ENCODE measurements around the gene ZNF705A.
"Not testable (repeated sequence)": the region's sequence is repeated elsewhere in the genome, so short reads cannot be mapped to it uniquely, and the experiment has no call there.

The ZNF705A gene

DNA sequence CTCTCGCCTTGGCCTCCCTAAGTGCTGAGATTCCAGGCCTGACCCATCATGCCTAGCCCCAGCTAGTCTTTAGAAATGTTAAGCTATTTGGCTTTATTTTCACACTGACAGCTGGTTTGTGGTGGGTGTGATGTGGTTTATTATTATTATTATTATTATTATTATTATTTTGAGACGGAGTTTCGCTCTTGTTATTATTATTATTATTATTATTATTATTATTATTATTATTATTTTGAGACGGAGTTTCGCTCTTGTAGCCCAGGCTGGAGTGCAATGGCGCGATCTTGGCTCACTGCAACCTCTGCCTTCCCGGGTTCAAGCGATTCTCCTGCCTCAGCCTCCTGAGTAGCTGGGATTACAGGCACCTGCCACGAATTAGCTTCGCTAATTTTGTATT, 71.8 kb downstream of the ZNF705A start:
- H3K14ac ChIP-seq (ENCODE audit: low read length in 2 of 2); H3K27ac ChIP-seq (ENCODE audit: low read length, poor library complexity, severe bottlenecking); H2BK5ac ChIP-seq (ENCODE audit: low read depth, low read length, poor library complexity, severe bottlenecking); H3K79me1 ChIP-seq (replicated peaks; ENCODE audit: low read length, poor library complexity, severe bottlenecking); H3K9ac ChIP-seq (ENCODE audit: low read length); H3K4me2 ChIP-seq (ENCODE audit: low read length, poor library complexity, severe bottlenecking); H3K36me3 ChIP-seq (ENCODE audit: control insufficient read depth in 1 of 2, insufficient read depth in 2 of 2, low read depth in 1 of 2, low read length in 2 of 2); H2AFZ ChIP-seq (ENCODE audit: low read depth, low read length); H2BK12ac ChIP-seq (ENCODE audit: low read length in 2 of 2); H2AK5ac ChIP-seq (ENCODE audit: low read length, severe bottlenecking); H2BK15ac ChIP-seq (ENCODE audit: low read depth, poor library complexity, severe bottlenecking); H3K4ac ChIP-seq (ENCODE audit: low read depth in 1 of 2, low read length in 2 of 2); DNase-seq; H3K4me1 ChIP-seq (ENCODE audit: control insufficient read depth, insufficient read depth, low read depth, low read length); H3K18ac ChIP-seq (ENCODE audit: low read depth in 1 of 2, low read length in 2 of 2); H3K4me3 ChIP-seq (ENCODE audit: insufficient read depth in 1 of 2, low read depth in 1 of 2, low read length in 2 of 2); H3K9me3 ChIP-seq (ENCODE audit: control insufficient read depth, low read length); H4K8ac ChIP-seq (ENCODE audit: low read length); H4K91ac ChIP-seq (ENCODE audit: low read length); H2BK120ac ChIP-seq (ENCODE audit: low read depth, low read length); H3K23ac ChIP-seq (ENCODE audit: low read length in 2 of 2); H3K27me3 ChIP-seq (ENCODE audit: control insufficient read depth in 1 of 2, insufficient read depth in 1 of 2, low read length in 2 of 2): not testable (repeated sequence)
- WGBS, result 97% methylated on average over 8 of the region's 11 CpGs

DNA sequence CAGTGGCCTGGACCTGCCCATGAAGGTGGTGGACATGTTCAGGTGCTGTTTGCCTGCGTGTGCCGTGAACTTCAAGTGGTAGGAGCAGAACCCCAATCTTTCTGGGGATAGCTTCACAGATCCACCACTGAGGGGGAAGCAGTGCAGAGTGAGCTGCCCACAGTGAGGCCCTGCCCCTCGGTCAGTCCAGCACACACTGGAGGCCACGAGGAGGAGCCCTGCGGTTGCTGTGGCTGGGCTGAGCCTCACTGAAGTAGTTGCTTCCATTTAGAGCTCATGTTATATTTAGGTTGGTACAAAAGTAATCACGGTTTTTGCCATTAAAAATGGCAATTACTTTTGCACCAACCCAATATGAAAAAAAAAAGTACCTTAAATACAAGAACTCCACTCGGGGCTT, 72.7 kb downstream of the ZNF705A start:
- H3K27ac ChIP-seq (ENCODE audit: low read length, poor library complexity, severe bottlenecking); H2BK5ac ChIP-seq (ENCODE audit: low read depth, low read length, poor library complexity, severe bottlenecking); H2BK120ac ChIP-seq (ENCODE audit: low read depth, low read length); H4K8ac ChIP-seq (ENCODE audit: low read length); H4K91ac ChIP-seq (ENCODE audit: low read length); H3K23ac ChIP-seq (ENCODE audit: low read length in 2 of 2); H3K4me2 ChIP-seq (ENCODE audit: low read length, poor library complexity, severe bottlenecking); H2BK15ac ChIP-seq (ENCODE audit: low read depth, poor library complexity, severe bottlenecking); H3K4ac ChIP-seq (ENCODE audit: low read depth in 1 of 2, low read length in 2 of 2); H3K9ac ChIP-seq (ENCODE audit: low read length); H3K4me3 ChIP-seq (ENCODE audit: insufficient read depth in 1 of 2, low read depth in 1 of 2, low read length in 2 of 2); H3K36me3 ChIP-seq (ENCODE audit: control insufficient read depth in 1 of 2, insufficient read depth in 2 of 2, low read depth in 1 of 2, low read length in 2 of 2); H3K9me3 ChIP-seq (ENCODE audit: control insufficient read depth, low read length); H2AK5ac ChIP-seq (ENCODE audit: low read length, severe bottlenecking); H2AFZ ChIP-seq (ENCODE audit: low read depth, low read length); H3K27me3 ChIP-seq (ENCODE audit: control insufficient read depth in 1 of 2, insufficient read depth in 1 of 2, low read length in 2 of 2); DNase-seq; H3K14ac ChIP-seq (ENCODE audit: low read length in 2 of 2); H3K79me1 ChIP-seq (replicated peaks; ENCODE audit: low read length, poor library complexity, severe bottlenecking); H3K4me1 ChIP-seq (ENCODE audit: control insufficient read depth, insufficient read depth, low read depth, low read length); H3K18ac ChIP-seq (ENCODE audit: low read depth in 1 of 2, low read length in 2 of 2); H2BK12ac ChIP-seq (ENCODE audit: low read length in 2 of 2): not testable (repeated sequence)
- WGBS, result 76% methylated on average over 3 of the region's 7 CpGs
